SK-MEL-5 (cell line): ENCODE measurements around the gene ABCB9. TPM values are rescaled to one million over a fixed set of nuclear protein-coding genes. Genes with fewer than 3 reads are reported as not detected.

Experiments
- DNase-seq: peaks from one replicate; pipeline ENCODE4 v3.0.0-alpha.2; 2016; ENCODE audit warnings: low read depth, low spot score
- in situ Hi-C: cut with HindIII; loops from 2 replicates; pipeline ENCODE4 v1.10.0; 2016; ENCODE audit warnings: low sequenced_read_pairs, high pct_unique_total_duplicates, low pct_unique_long_range_greater_than_20kb
- total RNA-seq: library from RNA; depleted of rRNA; stranded (reverse); fragments of >200 nt; shearing (Covaris generic); gene quantifications from 2 replicates; pipeline ENCODE4 v1.2.3, GENCODE V29; 2014

ABCB9 gene
- total RNA-seq, 1 experiment from 2014 or later = 8.3 TPM

DNA sequence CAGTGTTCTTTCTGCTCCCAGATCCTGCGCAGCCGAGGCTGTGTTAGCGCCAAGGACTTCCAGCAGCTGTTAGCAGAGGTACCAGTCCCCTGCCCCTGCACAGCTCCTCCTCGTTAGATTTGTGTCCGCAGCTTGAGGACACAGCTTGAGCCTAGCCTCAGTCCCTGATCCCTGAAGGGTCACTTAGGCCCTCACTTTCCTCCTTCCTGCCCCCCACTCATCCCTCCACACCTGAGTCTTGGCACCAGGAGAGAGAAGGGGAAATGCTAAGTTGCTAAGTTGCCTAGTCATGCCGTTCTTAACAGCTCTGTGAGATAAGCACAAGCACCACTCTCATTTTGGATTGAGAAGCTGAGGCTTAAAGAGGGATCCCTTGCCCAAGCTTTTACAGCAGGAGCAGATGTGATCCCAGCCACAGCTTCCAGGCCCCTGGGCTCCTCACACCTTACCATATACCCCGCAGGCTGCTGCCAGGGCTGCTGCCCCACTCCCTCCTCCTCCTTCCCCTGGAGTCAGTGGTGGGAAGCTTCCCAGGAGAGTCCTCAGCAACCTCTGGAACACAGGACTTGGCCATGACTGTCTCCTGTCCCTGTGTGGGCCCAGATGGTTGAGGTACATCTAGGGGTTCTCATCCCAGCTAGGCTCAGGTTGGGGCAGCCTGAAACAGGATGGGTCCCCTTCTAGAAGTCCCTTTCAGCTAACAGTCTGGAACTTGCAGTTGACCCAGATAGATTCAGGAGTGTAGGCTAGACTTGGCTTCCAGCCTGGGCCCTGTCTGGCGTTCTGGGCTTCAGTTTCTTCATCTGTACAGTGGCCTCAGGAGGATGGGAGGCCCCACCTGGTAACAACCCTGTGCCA lies 9.8 kb upstream of the ABCB9 start:
- in situ Hi-C loops = no loop called here
- no peak for DNase-seq

DNA sequence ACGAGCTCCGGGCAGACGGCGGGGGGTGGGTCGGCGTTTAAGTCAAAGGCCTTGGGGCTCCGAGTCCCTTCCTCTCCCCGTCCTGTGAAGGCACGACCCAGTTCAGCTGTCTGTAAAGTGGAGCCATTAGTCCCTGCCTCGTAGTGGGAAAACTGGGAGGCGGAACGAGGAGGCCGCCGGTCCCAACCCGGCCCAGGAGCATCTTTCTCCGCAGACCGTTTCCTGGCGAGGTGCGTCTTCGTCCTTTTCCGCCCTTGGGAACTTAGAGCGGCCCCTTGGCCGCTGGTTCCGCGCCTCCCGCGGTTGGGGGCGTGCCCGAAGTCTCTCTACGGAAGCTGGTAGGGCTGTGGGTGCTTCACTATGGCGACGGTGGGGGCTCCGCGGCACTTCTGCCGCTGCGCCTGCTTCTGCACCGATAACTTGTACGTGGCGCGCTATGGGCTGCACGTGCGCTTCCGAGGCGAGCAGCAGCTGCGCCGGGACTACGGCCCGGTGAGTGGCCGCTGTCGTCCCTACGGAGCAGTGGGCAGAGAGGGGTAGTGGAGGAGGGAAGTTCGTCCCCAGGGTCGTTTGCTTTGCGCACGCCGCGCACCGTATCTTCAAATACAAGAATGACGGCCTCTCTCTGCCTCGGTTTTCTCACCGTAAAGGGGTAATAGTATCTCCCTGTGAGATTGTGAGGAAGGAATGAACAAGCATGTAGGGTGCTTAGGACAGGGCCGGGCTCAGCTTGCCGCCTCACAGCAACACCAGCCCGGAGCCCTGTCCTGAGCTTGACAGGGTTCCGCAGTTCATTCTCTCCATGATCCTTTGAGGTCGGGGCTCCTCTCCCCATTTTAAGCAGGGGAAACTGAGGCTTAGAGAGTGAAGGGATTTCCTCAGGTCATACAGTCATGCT lies 8.9 kb upstream of the ABCB9 start, which contains the start of gene OGFOD2:
Gene OGFOD2, plus strand, starts transcription at position 353 of the 898 bp plus-strand sequence. Its CDS starts 8 bp downstream, at position 361.
- DNase-seq = peak; percentile 90
- in situ Hi-C loops = no loop called here

DNA sequence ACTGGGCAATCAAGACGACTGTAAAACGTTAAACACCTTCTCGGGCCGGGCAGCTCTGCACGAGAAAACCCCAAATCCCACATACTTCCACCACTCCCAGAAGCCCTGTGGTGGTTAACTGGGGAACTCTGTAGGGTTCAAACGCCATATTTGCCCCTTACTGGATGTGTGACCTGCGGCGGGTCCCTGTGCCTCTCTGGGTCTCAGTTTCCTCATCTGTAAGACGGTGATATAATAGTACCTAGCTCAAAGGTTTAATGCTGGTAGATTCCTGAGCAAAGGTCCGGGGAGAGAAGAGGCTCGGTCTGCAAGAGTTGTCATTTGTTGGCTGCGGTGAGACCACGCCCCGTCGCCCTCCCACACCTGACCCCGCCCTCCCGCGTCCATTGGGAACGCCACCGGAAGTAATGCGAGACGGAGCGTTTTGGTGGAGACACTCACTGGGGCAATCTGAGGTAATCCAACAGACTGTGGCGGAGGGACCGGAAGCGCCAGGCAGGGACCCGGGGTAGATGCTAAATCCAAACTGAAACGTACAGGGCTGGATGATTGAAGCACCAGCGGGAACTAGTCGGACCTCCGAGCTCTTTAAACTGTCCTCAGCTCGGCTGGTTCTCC lies 8.1 kb upstream of the ABCB9 start:
- in situ Hi-C loops = no loop called here
- DNase-seq = peak; percentile 99

DNA sequence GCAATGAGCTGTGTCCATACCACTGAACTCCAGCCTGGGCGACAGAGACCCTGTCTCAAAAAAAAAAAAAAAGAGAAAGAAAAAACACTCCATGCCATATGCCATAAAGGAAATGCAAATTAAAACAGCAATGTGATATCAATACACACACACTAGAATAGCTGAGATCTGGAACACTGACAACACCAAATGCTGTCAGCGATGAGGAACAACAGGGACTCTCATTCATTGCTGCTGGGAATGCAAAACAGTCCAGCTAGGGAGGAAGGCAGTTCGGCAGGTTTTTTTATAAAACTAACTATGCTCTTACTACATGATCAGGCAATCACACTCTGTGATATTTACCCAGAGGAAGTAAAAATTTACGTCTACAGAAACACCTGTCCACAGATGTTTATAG lies 3.4 kb upstream of the ABCB9 start:
- no peak for DNase-seq
- in situ Hi-C loops = no loop called here

DNA sequence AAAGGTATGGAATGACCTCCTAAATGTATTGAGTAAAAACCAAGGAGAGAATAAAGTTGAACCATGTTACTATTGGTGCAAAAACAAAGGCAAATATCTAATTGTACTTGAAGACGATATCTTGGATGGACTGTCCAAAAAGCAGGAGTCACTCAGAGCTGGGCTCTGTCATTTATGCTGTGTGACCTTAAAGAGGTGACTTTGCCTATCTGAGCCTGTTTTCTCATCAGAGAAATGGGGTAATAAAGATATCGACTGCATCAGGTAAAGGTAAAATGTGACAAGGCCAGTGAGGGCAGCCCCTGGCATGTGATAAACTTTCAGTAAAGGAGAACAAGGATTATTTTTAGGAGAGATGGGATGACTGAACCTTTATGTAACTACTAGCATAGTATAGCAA lies 1.8 kb upstream of the ABCB9 start:
- in situ Hi-C loops = no loop called here
- DNase-seq = no peak

DNA sequence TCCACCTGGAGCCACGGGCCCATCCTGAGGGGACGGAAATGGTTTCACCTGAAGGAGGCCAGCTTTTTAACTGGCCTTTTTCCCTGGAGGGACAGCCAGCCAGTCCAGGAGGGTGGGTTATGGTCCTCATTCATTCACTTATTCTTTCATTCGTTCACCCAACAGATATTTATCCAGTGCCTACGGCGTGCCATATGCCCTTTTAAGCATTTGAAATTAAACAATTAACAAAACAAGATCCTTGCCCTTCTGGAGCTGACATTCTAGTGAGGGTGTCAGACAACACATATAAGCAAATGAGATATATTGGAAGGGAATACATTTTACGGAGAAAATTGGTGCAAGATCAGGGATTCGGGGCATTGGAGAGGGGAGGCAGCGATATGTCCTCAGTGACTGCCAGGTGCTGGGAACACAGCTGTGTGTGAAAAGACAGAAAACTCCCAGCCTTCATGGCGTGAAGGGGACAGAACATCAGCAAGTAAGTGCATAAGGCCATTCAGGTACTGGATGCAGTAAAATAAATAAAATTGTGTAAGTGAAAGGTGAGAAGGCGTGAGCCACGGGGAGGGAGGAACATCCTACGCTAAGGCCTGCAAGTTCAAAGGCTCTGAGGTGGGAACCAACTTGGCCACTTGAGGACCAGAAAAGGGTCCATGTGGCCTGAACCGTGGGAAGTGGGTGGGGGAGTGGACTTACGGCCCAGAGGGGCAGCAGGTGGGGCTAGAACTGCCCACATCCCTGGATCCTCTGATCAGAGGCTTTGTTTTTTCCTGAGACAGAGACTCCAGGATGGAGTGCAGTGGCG lies 684 bp upstream of the ABCB9 start:
- DNase-seq = no peak
- in situ Hi-C loops = no loop called here

DNA sequence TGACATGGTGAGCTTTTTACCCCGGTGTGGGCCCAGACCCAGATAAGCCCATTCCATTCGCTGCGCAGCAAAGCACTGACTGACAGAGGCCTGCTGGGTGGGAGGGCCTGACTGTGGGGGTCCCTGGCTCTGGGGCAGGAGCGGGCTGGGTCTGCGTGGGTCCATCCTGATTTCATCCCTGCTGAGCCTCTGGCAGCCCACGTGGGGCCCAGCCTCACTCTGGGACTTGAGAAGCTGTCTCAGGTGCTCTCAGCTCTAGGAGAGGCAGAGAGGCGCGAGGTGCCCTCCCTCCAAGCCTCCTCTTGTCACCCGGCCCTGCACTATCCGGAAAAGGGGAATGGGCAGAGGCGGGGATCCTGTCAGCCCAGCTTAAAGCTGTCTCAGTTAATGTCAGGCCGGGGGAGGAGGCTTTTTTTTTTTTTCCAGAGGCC lies 927 bp downstream of the ABCB9 start:
- in situ Hi-C loops = no loop called here
- DNase-seq = no peak

DNA sequence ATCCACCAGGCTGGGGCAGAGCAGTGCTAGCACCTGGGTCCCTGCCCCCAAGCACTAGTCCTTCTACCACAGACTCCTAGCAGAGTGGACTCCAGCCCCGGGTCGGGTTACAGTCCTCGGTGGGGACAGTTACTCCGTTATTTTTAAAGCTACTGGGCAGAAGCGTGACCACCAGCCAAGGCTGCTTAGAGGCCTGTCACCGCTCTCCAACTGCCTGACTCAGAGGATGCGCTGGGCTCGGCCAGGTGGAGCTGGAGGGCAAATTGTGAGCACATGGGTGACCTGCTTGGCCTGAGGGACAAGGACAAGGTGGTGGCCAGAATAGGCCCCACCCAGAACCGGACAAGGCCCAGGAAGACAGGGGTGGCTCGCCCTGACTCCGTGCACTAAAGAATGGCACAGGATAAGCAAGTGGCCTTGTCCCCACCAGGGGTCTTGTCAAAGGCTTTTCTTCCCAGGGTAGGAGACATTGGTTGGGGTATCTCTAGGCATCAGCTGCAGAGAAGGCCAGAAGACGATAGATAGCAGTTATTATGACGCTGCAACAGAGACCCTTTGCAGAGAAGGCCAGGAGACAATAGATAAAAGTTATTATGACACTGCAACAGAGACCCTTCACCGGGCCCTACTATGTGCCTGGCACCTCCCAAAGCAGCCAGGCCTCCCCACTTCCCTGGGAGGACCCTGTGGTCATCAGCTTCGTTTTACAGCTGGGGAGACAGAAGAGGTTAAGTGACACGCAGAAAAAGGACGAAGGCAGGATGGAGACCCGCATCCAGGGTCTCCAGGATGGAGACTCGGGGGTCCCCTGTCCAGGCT lies 1.6 kb downstream of the ABCB9 start:
- DNase-seq = no peak
- in situ Hi-C loops = no loop called here

DNA sequence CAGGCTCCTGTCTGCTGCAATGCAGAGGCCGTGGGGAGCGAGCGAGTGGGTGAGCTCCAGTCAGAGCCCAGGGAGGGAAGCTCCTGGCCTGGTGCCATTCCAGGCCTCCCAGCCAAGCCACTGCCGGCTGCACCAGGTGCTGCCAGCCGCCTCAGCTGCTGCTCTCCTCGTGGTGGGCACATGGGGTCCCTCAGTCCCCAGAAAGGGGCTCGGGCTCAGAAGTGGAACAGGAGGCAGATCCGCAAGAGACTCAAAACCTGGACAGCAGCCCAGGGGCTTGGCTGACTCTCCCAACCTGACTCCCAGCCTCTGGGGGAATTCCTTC lies 2.4 kb downstream of the ABCB9 start:
- in situ Hi-C loops = no loop called here
- no peak for DNase-seq

DNA sequence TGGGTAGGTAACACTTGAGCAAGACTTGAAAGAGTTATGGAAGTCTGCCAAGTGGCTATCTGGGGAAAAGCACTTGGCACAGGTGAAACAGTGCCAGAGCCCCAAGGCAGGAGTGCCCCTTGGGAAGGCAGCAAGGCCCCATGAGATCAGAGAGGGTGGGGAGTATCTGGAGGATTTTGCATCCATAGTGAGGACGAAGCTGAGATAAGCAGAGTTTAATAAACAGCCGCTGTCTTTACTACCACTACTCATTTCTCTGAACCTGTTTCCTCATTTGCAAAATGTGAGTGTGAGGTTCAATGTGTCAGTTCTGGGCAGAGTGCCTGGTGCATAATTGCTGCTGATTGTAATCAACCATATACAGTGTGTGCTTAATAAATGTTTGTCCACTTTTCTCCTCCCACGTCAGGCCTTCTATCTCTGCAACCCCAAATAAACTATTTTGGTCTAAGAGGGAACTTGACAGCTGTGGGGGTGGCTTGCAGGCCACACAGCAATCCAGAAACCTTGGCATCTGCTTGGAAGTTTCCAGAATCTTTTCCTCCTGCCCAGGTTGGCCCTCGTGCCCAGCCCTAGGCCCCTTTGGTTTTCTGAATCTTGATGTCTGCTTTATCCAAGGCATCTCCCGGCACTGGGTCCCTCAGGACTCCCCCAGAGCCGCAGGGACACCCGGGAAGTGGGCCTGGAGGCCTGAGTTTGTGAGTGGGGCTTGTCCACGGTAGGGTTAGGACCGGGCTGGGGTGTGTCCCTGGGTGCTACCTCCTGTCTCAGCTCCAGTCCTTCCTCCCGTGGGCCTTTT lies 4.5 kb downstream of the ABCB9 start:
- in situ Hi-C loops = no loop called here
- no peak for DNase-seq

DNA sequence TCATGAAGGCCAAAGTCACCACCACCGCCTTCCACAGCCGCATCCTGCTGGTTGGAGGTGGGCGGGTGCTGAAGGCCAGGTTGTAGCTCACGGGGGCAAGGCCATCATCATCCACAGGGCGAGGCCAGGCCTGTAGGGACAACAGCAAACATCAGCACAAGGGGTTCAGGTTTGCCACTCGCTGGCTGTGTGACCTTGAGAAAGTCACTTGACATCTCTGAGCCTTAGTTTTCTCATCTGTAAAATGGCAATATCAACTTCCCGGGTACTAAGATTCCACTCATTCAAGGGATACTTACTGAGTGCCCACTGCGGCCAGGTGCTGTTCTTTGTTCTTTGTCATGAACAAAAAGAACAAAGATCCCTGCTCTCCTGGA lies 6.1 kb downstream of the ABCB9 start:
- no peak for DNase-seq
- in situ Hi-C loops = no loop called here

DNA sequence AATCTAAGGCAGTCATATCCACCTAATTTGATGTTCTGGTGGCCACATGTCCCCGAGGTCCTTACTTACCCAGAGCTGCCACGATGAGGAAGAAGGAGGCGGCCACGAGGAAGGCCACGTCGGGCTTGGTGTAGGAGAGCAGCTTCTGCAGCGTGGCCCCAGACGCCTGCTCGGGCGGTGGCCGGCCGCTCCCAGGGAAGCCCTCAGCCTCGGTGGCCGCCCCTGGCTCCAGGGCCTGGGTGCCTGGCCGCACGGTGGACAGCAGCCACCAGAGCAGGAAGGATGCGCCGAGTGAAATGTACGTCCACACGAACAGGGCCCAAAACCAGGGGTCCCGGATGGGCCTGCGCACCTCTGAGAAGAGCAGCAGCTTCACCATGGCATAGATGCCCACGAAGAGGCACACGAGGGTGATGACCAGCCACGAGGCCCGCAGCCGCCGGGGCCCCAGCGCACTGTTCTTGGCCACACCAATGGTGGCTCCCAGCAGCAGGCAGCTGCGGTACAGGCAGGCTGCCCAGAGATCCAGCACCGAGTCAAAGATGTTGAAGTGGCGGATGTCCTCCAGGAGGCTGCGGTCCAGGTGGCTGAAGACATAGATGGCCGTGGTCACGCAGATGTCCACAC lies 6.6 kb downstream of the ABCB9 start:
- no peak for DNase-seq
- in situ Hi-C loops = no loop called here

DNA sequence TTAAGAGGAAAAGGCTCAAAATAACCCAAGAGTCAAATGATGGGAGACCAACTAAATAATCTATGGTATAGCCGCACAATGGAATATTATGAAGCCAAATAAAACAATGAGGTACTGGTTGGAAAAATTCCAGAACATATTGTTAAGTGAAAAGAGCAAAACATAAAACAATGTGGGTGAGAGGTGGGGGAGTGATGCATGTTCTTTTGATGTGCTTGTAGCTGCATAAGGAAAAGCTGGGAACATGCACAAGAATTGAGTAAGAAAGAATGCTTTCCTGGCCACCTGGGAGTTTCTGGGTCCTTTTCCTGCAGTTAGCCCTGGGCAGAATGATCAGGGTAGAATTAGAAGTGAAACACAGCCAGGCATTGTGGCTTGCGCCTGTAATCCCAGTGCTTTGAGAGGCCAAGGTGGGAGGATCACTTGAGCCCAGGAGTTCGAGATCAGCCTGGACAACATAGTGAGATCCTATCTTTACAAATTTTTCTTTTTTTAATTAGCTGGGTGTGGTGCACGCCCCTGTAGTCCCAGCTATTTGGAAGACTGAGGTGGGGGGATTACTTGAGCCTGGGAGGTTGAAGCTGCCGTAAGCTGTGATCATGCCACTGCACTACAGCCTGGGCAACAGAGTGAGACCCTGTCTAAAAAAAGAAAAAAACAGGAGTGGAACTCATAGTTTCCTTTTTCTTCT lies 7.9 kb downstream of the ABCB9 start:
- DNase-seq = no peak
- in situ Hi-C loops = no loop called here

DNA sequence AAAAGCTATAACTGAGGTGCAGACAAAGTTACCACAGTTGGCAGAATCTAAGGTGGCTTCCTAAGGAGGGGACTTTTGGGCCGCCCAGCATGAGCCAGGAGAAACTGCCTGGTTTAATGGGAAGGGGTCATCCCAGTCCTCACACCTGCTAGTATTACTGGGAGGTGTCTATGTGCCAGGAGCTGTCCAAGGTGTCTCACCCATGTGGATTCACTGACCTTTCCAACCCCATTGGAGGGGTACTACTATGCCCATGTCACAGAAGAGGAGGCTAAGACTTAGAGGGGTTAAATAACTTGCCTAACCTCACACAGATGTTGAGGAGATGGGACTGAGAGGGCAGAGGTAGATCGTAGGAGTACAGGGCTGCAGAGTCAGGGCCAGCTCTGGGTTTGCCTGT lies 10.2 kb downstream of the ABCB9 start:
- DNase-seq = no peak
- in situ Hi-C loops = no loop called here

DNA sequence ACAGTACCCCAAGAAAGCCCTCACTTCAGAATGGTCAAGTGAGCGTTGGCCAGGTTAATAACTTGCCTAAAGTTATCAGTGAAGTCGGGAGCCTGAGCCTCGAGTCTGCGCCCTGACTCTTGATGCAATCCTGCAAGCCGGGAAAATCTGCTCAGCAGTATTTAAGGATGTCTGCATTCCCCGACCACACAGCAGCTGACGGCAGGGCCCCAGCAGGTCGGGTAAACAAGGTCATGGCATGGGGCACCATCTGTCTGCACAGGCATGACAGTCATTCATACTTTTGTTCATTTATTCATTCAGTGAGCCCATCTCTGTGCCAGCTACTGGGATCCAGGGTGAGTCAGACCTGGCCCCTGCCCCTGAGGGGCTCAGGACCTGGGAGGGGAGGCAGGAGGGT lies 11.1 kb downstream of the ABCB9 start:
- no peak for DNase-seq
- in situ Hi-C loops = no loop called here
